HG02623 (cell line): ENCODE data around the gene C10orf143.
"Not testable (repeated sequence)": the region's sequence is repeated elsewhere in the genome, so short reads cannot be mapped to it uniquely, and the experiment has no call there.

Experiments
- ATAC-seq: cut with Tn5 transposase; IDR thresholded peaks from one replicate; pipeline ENCODE4 v1.9.1; 2021; ENCODE audit warnings: moderate library complexity; ENCODE audit not compliant: unreplicated experiment

C10orf143 gene

GRCh38 chr10:130037169-130037661, 73.4 kb downstream of the C10orf143 start:
- no peak for ATAC-seq

- ATAC-seq = no peak
Observed at GRCh38 chr10:130036296-130037065, 74.1 kb downstream of the C10orf143 start.

DNA sequence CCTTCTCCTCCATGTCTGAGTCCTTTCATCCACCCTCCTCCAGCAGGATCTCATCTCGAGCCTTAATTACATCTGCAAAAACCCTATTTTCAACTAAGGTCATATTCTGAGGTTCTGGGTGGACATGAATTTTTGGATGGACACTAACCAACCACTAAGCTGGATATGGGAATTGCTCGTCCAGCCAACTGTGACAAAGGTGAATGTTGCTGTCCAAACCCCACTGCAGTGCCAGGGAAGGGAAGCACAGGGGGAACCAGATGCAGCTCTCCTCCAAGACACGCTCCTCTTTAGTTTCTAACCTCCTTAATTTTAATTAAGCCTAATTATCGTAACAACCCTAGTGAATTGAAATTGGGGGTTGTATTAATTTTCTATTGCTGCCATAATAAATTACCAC, 81.4 kb downstream of the C10orf143 start:
- no peak for ATAC-seq

- ATAC-seq = no peak
Observed at GRCh38 chr10:130028465-130028819, 82.2 kb downstream of the C10orf143 start.

GRCh38 chr10:130027716-130028464, 82.7 kb downstream of the C10orf143 start:
- ATAC-seq = no peak

- no peak for ATAC-seq
Observed at GRCh38 chr10:130026670-130027456, 83.8 kb downstream of the C10orf143 start.

GRCh38 chr10:130025811-130026485, 84.7 kb downstream of the C10orf143 start:
- no peak for ATAC-seq

DNA sequence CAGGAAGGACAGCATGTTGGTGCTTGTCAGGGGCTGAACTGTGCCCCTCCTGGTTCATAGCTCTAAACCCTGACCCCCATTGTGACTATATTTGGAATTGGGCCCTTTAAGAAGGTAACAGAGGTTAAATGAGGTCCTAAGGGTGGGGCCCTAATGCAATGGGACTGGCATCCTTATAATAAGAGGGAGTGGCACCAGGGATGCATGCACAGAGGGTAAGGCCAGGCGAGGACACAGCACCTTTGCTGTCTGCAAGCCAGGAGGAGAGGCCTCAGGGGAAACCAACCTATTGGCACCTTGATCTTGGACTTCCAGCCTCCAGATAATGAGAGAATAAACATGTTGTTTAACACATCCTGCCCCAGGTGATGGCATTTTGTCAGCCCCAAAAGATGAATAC, 85.3 kb downstream of the C10orf143 start:
- no peak for ATAC-seq

GRCh38 chr10:130024779-130025325, 85.8 kb downstream of the C10orf143 start:
- ATAC-seq = no peak

DNA sequence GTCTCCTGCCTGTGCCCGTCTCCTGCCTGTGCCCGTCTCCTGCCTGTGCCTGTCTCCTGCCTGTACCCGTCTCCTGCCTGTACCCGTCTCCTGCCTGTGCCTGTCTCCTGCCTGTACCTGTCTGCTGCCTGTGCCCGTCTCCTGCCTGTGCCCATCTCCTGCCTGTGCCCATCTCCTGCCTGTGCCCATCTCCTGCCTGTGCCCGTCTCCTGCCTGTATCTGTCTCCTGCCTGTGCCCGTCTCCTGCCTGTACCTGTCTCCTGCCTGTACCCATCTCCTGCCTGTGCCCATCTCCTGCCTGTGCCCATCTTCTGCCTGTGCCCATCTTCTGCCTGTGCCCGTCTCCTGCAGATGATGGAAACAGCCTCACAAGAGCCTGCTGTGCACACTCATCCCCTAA, 86.3 kb downstream of the C10orf143 start:
- not testable (repeated sequence) for ATAC-seq

- ATAC-seq = no peak
Observed at GRCh38 chr10:130023454-130024230, 87.0 kb downstream of the C10orf143 start.

DNA sequence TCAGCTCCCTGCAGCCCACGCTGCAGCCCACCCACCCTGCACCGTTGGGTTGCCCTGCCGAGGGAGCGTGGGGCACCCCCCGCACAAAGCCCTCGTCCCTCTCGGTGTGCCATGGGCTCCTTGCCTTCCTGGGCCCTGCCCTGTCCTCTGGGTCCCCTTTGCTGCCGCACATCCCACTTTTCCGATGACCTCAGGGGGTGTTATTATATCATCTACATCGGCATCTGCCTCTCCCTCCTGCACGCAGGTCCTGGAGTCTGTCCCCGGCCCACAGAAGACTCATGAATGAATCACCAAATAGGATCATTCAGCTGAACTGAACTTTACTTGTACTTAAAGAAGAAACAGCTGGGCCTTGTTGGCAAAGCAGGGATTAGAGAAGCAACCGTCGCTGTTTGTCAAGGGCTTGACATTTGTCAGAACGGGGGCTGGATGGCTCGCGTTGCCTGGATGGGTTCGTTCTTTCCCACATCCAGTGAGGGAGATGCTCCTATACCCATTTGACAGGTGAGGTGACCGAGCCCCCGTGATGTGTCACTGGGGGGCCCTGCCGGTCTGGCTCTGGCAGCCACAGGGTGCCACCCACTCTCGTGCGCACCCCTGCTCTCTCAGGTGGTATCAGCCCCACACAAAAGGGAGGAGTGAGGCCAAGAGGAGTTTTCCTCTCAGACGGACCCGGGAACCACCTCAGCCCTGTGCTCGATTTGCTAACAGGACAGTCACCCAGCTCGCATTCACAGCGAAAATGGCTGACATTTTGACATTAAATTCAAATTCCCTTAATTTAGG, 87.9 kb downstream of the C10orf143 start:
- no peak for ATAC-seq

GRCh38 chr10:130022086-130022485, 88.5 kb downstream of the C10orf143 start:
- no peak for ATAC-seq

- no peak for ATAC-seq
Observed at GRCh38 chr10:130021383-130021950, 89.2 kb downstream of the C10orf143 start.

DNA sequence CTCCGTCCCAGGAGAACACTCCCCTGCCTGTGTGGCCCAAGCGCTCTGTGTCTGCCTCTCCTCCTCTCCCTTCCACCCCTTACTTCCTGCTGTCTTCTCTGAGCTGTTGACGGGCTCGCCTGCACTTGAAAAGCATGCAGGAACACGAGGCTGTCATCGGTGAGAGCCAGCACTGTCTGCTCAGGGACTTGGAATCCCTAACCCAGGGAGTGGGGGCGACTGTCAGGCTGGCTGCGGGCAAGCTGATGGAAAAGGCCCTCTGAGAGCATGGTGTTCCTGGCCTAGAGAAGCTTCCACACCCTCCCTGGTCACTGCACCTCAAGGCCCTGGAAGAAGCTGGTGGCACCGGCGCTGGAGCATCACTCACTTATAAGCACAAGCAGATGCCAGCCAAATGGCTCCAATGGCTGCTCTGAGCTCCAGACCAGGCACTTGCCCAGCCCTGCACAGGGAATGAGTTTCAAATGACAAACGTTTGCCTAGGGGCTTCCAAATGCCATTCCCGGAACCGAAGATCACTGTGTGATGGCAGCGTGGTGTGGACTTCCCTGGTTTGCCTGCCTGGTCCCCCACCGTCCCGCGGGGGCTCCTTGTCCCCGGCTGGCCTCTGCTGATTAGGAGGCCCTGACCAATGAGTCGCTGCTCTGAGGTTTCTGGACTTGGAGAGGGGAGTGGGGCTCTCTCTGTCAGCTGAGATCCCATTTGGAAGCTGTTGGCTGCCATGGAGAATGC, 89.8 kb downstream of the C10orf143 start:
- ATAC-seq = no peak

- ATAC-seq = no peak
Observed at GRCh38 chr10:130018730-130019185, 91.9 kb downstream of the C10orf143 start.

DNA sequence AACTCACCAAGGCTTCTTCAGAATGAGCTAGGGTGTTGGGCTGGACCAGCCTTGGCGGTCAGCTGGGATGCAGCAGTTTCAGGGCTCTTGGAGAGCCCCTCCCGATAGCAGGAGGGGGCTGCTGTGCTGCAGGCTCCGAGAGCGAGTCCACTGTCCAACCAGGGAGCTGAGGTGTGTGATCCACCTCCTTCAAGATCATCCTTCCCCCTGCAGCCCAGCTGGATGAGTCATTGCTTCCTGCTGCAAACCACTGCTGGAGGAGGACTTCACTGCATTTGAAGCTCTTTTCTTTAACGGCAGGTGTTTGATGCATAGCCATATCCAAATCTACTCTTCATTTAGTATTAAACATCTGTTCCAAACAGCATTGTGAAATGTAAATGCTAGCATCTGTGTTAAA, 92.4 kb downstream of the C10orf143 start:
- no peak for ATAC-seq

GRCh38 chr10:130017631-130018022, 93.0 kb downstream of the C10orf143 start:
- no peak for ATAC-seq
